Hematopoietic multipotent progenitor cell treated with erythropoietin and hydrocortisone succinate and interleukin-3 and kit ligand, for 15 days (in vitro differentiated cells): ENCODE measurements around the gene RMI1.

Source experiments
- DNase-seq: peaks from one replicate; pipeline ENCODE4 v3.0.0-alpha.2; 2015; ENCODE audit warnings: low spot score

Gene RMI1

GRCh38 chr9:83969602-83970001 lies 11.0 kb upstream of the RMI1 start:
- DNase-seq, result no peak

- DNase-seq, result no peak
These were observed 9.1 kb upstream of the RMI1 start for GRCh38 chr9:83971485-83971884.

- no peak for DNase-seq
These were observed 8.3 kb upstream of the RMI1 start for GRCh38 chr9:83972286-83972685.

- no peak for DNase-seq
These were observed 5.3 kb upstream of the RMI1 start for GRCh38 chr9:83975300-83975699.

GRCh38 chr9:83976372-83976771 lies 4.2 kb upstream of the RMI1 start:
- DNase-seq, result no peak

- no peak for DNase-seq
These were observed 3.4 kb upstream of the RMI1 start for GRCh38 chr9:83977196-83977595.

- peak; percentile 78 for DNase-seq
These were observed 1.4 kb upstream of the RMI1 start for GRCh38 chr9:83978992-83979811.

GRCh38 chr9:83979812-83980394 lies 702 bp upstream of the RMI1 start, which contains the start of gene HNRNPK:
Gene HNRNPK (minus strand): TSS chr9:83980215. CDS start chr9:83978252, 1,963 bp downstream.
- peak; percentile 99 for DNase-seq

- DNase-seq, result peak; percentile 63
These were observed 694 bp downstream of the RMI1 start for GRCh38 chr9:83981126-83981871.

- DNase-seq, result no peak
These were observed 5.6 kb downstream of the RMI1 start for GRCh38 chr9:83986195-83986594.

- peak; percentile 23 for DNase-seq
These were observed 6.3 kb downstream of the RMI1 start for GRCh38 chr9:83986765-83987401.

GRCh38 chr9:83987402-83987791 lies 6.8 kb downstream of the RMI1 start:
- DNase-seq, result no peak

- no peak for DNase-seq
These were observed 7.8 kb downstream of the RMI1 start for GRCh38 chr9:83988411-83988810.

- DNase-seq, result no peak
These were observed 10.8 kb downstream of the RMI1 start for GRCh38 chr9:83991355-83991754.

- DNase-seq, result no peak
These were observed 11.8 kb downstream of the RMI1 start for GRCh38 chr9:83992407-83992806.

GRCh38 chr9:83992901-83993300 lies 12.3 kb downstream of the RMI1 start:
- no peak for DNase-seq

GRCh38 chr9:83996126-83996525 lies 15.5 kb downstream of the RMI1 start:
- DNase-seq, result no peak

- DNase-seq, result no peak
These were observed 18.7 kb downstream of the RMI1 start for GRCh38 chr9:83999141-83999918.

GRCh38 chr9:84000186-84000585 lies 19.6 kb downstream of the RMI1 start:
- DNase-seq, result no peak

GRCh38 chr9:84001621-84002020 lies 21.0 kb downstream of the RMI1 start:
- DNase-seq, result no peak

- no peak for DNase-seq
These were observed 21.7 kb downstream of the RMI1 start for GRCh38 chr9:84002344-84002743.

- DNase-seq, result no peak
These were observed 22.6 kb downstream of the RMI1 start for GRCh38 chr9:84003246-84003645.
